AG09309 (cell line): ENCODE results near the gene NPEPL1.

Experiments used
- DNase-seq: peaks from one replicate; pipeline ENCODE4 v3.0.0-alpha.2; 2010; ENCODE audit warnings: low read depth
- H3K4me3 ChIP-seq: 2 replicates; pipeline ENCODE4 v1.5.1; 2011; ENCODE audit warnings: mild to moderate bottlenecking, low read depth, low read length, moderate library complexity; ENCODE audit not compliant: control insufficient read depth
- CTCF ChIP-seq: IDR thresholded peaks from 2 replicates; pipeline ENCODE4 v1.5.1; 2011; ENCODE audit warnings: mild to moderate bottlenecking, low read depth, low read length, inconsistent platforms; ENCODE audit not compliant: insufficient read depth, control insufficient read depth; ENCODE audit errors: missing control alignments

The NPEPL1 gene

GRCh38 chr20:58740356-58741308 is 48.0 kb downstream of the NPEPL1 start:
- no peak overlapping the region for H3K4me3 ChIP-seq
- no peak for TF ChIP-seq CTCF
- no peak for DNase-seq

DNA sequence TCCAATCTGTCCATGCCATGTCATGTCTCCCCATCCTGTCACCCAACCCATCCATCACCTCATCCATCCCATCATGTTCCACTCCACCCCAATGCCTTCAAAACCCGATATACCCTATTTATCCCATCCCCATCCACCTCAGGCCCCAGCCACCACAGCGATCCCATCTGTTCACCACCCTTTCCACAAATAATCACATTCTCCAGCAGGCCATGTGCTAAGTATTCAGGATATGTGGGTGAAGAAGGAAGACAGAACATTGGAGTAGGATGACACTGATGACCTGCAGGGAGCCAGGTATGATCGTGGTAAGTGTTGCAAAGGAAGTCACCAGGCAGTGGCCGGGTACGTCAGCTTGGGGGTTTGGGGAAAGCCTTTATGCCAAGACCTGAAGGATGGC is 48.8 kb downstream of the NPEPL1 start:
- DNase-seq: no peak
- no peak for TF ChIP-seq CTCF
- no peak overlapping the region for H3K4me3 ChIP-seq

DNA sequence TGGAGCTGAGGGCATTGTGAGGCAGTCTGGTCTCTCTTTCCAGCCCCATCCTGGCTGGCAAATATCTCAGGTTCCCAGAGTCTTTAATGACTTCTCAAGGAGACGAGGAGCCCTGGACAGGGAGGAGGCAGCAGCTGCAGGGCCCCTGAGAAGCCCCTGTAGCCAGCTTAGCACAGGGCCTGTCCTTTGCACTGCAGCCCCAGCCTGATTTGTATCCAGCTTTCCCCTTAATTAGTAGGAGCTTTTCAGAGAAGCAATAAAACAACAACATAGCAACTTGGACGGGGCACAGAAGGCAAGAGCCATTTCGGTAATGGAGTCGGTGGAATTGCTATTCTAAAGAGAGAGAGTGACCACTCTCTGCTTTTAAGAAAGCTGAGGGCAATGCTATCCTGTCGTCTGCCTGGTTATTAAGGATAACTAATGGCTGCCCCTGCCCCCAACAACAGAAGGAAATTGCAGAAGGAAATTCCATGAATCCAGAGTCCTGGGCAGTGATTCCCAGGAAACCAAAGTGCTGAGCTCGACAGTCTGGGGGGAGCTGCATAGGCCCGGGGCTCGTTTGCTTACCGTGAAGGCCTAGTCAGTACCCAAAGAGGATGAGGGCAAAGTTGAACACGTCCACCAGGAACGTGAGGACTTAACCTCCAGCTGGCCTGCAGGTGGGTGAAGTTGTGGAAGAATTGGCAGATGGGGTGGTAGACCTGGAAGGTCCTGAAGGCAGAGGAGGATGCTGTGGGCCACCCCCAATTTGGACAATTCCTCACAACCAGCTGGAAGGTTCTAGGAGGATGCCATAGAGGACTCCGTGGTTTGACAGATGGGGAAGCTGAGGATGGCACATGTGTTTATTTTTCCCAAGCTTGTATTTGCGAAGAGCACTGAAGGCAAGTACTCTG is 50.3 kb downstream of the NPEPL1 start:
- TF ChIP-seq CTCF: no peak
- no peak overlapping the region for H3K4me3 ChIP-seq
- no peak for DNase-seq

- no peak overlapping the region for H3K4me3 ChIP-seq
- no peak for DNase-seq
- TF ChIP-seq CTCF: no peak
Measured at GRCh38 chr20:58743929-58744534, 51.4 kb downstream of the NPEPL1 start.

- H3K4me3 ChIP-seq: no peak overlapping the region
- TF ChIP-seq CTCF: no peak
- no peak for DNase-seq
Measured at GRCh38 chr20:58744836-58745235, 52.2 kb downstream of the NPEPL1 start.

- no peak for TF ChIP-seq CTCF
- DNase-seq: no peak
Measured at GRCh38 chr20:58745391-58745790, 52.8 kb downstream of the NPEPL1 start.

More at GRCh38 chr20:58745391-58745790, 52.8 kb downstream of the NPEPL1 start:
- H3K4me3 ChIP-seq: no peak overlapping the region
